K562 (cell line): ENCODE results near the gene ZW10. TPM values are rescaled to one million over a fixed set of nuclear protein-coding genes. Genes with fewer than 3 reads are reported as not detected.
A peak's percentile ranks its signal among the peaks of the same experiment; 100 is the strongest.

Experiments used
- ATAC-seq: fragments of 200-7000 bp; cut with Tn5 transposase; 3 replicates; pipeline ENCODE4 v1.9.1; 2020; ENCODE audit warnings: moderate library complexity
- BruUV-seq: library from RNA; stranded (reverse); fragments of 400-500 nt; replicated peaks from 2 replicates; lab custom pipeline; 2021; lab: Mats Ljungman, UMichigan
- CTCF ChIA-PET: fragments of 300-600 bp; formaldehyde crosslinking; extraction: SDS; loops from one replicate; lab custom pipeline; 2021; ENCODE audit warnings: low intra/inter-chr PET ratio; lab: Yijun Ruan, JAX
- POLR2A ChIA-PET: fragments of 300-600, 350-650 bp; sonication (Branson Sonifier 250); formaldehyde crosslinking; extraction: SDS; loops from one replicate; lab custom pipeline; 2021; ENCODE audit warnings: antibody characterized with exemption, inconsistent platforms; lab: Yijun Ruan, JAX
- DNase-seq, 4 experiments: peaks; one replicate each; pipeline versions ENCODE4 v3.0.0 to v3.0.0-alpha.2; 2011 to 2018; ENCODE audit warnings: low spot score in 3 of 4, mixed read lengths in 3 of 4; ENCODE audit errors: extremely low read depth in 1 of 4
- FAIRE-seq: peaks from 2 replicates; lab custom pipeline; 2011; peaks lifted over from hg19 to GRCh38; lab: Jason Lieb, UNC
- H2AFZ ChIP-seq: 2 replicates; pipeline ENCODE4 v1.6.0; 2011; ENCODE audit warnings: low read depth, low read length, control low read depth, inconsistent platforms
- H3K27ac ChIP-seq: fragments of 200-600 bp; 3 replicates; pipeline ENCODE4 v1.8.0; 2011; ENCODE audit warnings: low read depth, mild to moderate bottlenecking, control low read depth, inconsistent platforms, low read length, moderate library complexity, mixed read lengths; ENCODE audit errors: extremely low read depth
- H3K27me3 ChIP-seq, 2 experiments: fragments of 300-600 bp in 1 of 2; 2 replicates in 1 of 2; 3 replicates in 1 of 2; pipeline versions ENCODE4 v1.6.0 to v1.8.0; 2011; ENCODE audit warnings: inconsistent platforms in 2 of 2, low read length in 2 of 2, mild to moderate bottlenecking in 1 of 2, mixed read lengths in 1 of 2, moderate library complexity in 1 of 2; ENCODE audit not compliant: control insufficient read depth in 2 of 2, insufficient read depth in 2 of 2
- H3K36me3 ChIP-seq: fragments of 300-600 bp; 3 replicates; pipeline ENCODE4 v1.8.0; 2011; ENCODE audit warnings: mild to moderate bottlenecking, low read length, inconsistent platforms; ENCODE audit not compliant: control insufficient read depth, insufficient read depth
- H3K4me1 ChIP-seq, 2 experiments: fragments of 200-600 bp in 1 of 2; replicated peaks in 1 of 2; 2 replicates in 1 of 2; 3 replicates in 1 of 2; pipeline versions ENCODE4 v1.5.1 to v1.8.0; 2011; ENCODE audit warnings: inconsistent platforms in 2 of 2, low read length in 2 of 2, mild to moderate bottlenecking in 1 of 2, mixed read lengths in 1 of 2, moderate library complexity in 1 of 2; ENCODE audit not compliant: control insufficient read depth in 2 of 2, insufficient read depth in 2 of 2
- H3K4me2 ChIP-seq: 2 replicates; pipeline ENCODE4 v1.6.1; 2011; ENCODE audit warnings: low read length, control low read depth, inconsistent platforms, mixed read lengths; ENCODE audit not compliant: insufficient read depth
- H3K4me3 ChIP-seq: fragments of 200-600 bp; sonication (generic), shearing (Covaris generic); 2 replicates; pipeline ENCODE4 v1.5.1; 2016; ENCODE audit warnings: control low read depth, inconsistent platforms
- H3K79me2 ChIP-seq: fragments of 200-600 bp; 3 replicates; pipeline ENCODE4 v1.8.0; 2011; ENCODE audit warnings: low read length, inconsistent platforms; ENCODE audit not compliant: control insufficient read depth, insufficient read depth
- H3K9ac ChIP-seq, 2 experiments: 2 replicates each; pipeline versions ENCODE4 v1.6.0 to v1.6.1; 2011; ENCODE audit warnings: low read depth in 2 of 2, low read length in 2 of 2, control low read depth in 1 of 2, inconsistent platforms in 1 of 2, mild to moderate bottlenecking in 1 of 2, mixed read lengths in 1 of 2; ENCODE audit not compliant: insufficient read depth in 1 of 2
- H3K9me1 ChIP-seq: one replicate; pipeline ENCODE4 v1.6.0; 2011; ENCODE audit warnings: inconsistent platforms, mild to moderate bottlenecking, low read length, moderate library complexity; ENCODE audit not compliant: control insufficient read depth, insufficient read depth
- H3K9me3 ChIP-seq: replicated peaks from 2 replicates; pipeline ENCODE4 v1.5.1; 2011; ENCODE audit warnings: low read depth, low read length, inconsistent platforms; ENCODE audit not compliant: control insufficient read depth, insufficient read depth
- H4K20me1 ChIP-seq: replicated peaks from 2 replicates; pipeline ENCODE4 v1.6.1; 2011; ENCODE audit warnings: low read length, inconsistent platforms, mixed read lengths; ENCODE audit not compliant: control insufficient read depth, insufficient read depth
- POLR2H ChIP-seq: IDR thresholded peaks from 2 replicates; pipeline ENCODE4 v1.6.1; 2016; ENCODE audit warnings: missing genetic modification characterization, low read depth, mild to moderate bottlenecking, control low read depth, missing compliant biosample characterization, moderate library complexity
- RAD21 ChIP-seq, 2 experiments: fragments of 250-450 bp in 1 of 2; fragments of 450-650 bp in 1 of 2; sonication (Bioruptor Pico) in 1 of 2; formaldehyde crosslinking in 1 of 2; IDR thresholded peaks in 1 of 2; conservative IDR thresholded peaks in 1 of 2; 2 replicates each; pipeline versions ENCODE4 v1.4.0 to v1.8.0; 2020 to 2022; ENCODE audit warnings: mild to moderate bottlenecking in 2 of 2, moderate library complexity in 1 of 2
- WGBS: fragments of 100-300 bp; shearing (Covaris generic); methylation state at CpG from one replicate; pipeline ENCODE4 v1.1.6; 2016; ENCODE audit warnings: low coverage, mixed read lengths; ENCODE audit not compliant: insufficient coverage; ENCODE audit errors: missing lambda C conversion rate; 5-methylcytosine and 5-hydroxymethylcytosine counted together
- in situ Hi-C: fragments of 300-500 bp; cut with MboI; formaldehyde crosslinking; loops from 4 replicates; pipeline ENCODE4 v1.15.0; 2018; ENCODE audit warnings: inconsistent platforms, mixed read lengths
- intact Hi-C: fragments of 100-400 bp; cut with micrococcal nuclease; formaldehyde crosslinking; loops from 2 replicates; pipeline ENCODE4 v1.14.2; 2022
- polyA plus RNA-seq, 8 experiments: library from polyadenylated mRNA; depleted of rRNA in 4 of 8; stranded (reverse) in 5 of 8; unstranded in 3 of 8; fragments of >200 nt; fragmentation: Nextera tagmentation in 2 of 8; fragmentation: Illumina TruSeq in 1 of 8; extraction: Ambion mirVana in 2 of 8; extraction: Trizol in 1 of 8; gene quantifications; 2 replicates each; pipeline versions ENCODE4 v1.2.1 to v1.2.3, GENCODE V29; 2011 to 2014; ENCODE audit warnings: inconsistent platforms in 1 of 8, missing spikeins in 1 of 8
- total RNA-seq, 7 experiments: library from RNA; depleted of rRNA in 6 of 7; stranded (reverse); fragments of >200 nt in 6 of 7; fragmentation: Illumina TruSeq in 2 of 7; extraction: Trizol in 2 of 7; gene quantifications; 2 replicates each; pipeline versions ENCODE4 v1.2.1 to v1.2.3, GENCODE V29; 2011 to 2021; ENCODE audit warnings: low replicate concordance in 1 of 7
- TF ChIP-seq, protein P1 (sequence below), 3 experiments: IDR thresholded peaks in 2 of 3; conservative IDR thresholded peaks in 1 of 3; 2 replicates each; pipeline ENCODE4 v1.5.1; 2011 to 2012; ENCODE audit warnings: low read length in 3 of 3, mild to moderate bottlenecking in 3 of 3, control low read depth in 2 of 3, improper control_type of control experiment in 1 of 3, inconsistent platforms in 1 of 3, low read depth in 1 of 3, mixed read lengths in 1 of 3, moderate library complexity in 1 of 3; ENCODE audit not compliant: insufficient read depth in 2 of 3

ZW10 gene
- total and polyA plus RNA-seq, 9 of the 15 experiments (the other 6 are each of a cell fraction or from before 2014, with no cell fraction given) = 9.4 to 37.7 (median 25.0) TPM

DNA sequence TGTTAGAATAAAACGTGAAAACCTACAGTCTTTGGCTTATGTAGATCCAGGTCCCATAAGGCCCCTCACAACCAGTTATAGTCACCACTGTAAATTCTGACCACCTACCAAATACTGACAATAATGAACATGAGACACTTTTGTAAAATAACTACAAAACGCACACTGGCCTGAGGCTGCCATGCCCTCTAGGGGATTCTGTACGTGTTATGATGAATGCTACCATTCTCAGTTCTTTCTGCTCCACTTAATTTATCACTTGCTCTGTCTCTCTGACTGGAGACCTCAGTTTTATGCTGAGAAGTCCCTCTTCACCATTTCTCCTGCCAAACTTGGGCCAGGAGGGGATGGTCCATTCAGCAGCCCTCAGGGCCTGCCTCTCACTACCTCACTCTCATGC, 48.7 kb downstream of the ZW10 start:
- H2AFZ ChIP-seq = no peak overlapping the region
- POLR2A ChIA-PET = no interaction called here
- H4K20me1 ChIP-seq = no peaks in the 10 kb centered on the region
- intact Hi-C loops (loop anchor here (1.0 kb wide), 1 partner anchor 137 kb away; no protein-coding TSS in a partner anchor), in situ Hi-C loops (no loop called here)
- ATAC-seq (peak; percentile 54), DNase-seq (no peak), FAIRE-seq (no peak)
- CTCF ChIA-PET = interaction anchor here (2.2 kb wide), 1 partner anchor 419 kb away, joined by 7 read pairs; no protein-coding TSS in a partner anchor
- H3K27ac ChIP-seq = no peak overlapping the region
- no peaks in the 10 kb centered on the region for H3K9me1 ChIP-seq
- no peaks in the 10 kb centered on the region for H3K9me3 ChIP-seq
- H3K27me3 ChIP-seq = no peaks in the 10 kb centered on the region
- 42% methylated on average over 3 of the region's 3 CpGs for WGBS
- no TSS peak for BruUV-seq
- no peak overlapping the region for H3K4me3 ChIP-seq
- TF ChIP-seq, protein P1, sequence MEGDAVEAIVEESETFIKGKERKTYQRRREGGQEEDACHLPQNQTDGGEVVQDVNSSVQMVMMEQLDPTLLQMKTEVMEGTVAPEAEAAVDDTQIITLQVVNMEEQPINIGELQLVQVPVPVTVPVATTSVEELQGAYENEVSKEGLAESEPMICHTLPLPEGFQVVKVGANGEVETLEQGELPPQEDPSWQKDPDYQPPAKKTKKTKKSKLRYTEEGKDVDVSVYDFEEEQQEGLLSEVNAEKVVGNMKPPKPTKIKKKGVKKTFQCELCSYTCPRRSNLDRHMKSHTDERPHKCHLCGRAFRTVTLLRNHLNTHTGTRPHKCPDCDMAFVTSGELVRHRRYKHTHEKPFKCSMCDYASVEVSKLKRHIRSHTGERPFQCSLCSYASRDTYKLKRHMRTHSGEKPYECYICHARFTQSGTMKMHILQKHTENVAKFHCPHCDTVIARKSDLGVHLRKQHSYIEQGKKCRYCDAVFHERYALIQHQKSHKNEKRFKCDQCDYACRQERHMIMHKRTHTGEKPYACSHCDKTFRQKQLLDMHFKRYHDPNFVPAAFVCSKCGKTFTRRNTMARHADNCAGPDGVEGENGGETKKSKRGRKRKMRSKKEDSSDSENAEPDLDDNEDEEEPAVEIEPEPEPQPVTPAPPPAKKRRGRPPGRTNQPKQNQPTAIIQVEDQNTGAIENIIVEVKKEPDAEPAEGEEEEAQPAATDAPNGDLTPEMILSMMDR (IDR thresholded peaks at IDR 0.05 in 2 of 3, conservative IDR thresholded peaks at IDR 0.05 in 1 of 3; ENCODE audit: insufficient read depth in 2 of 3, low read depth in 1 of 3, low read length in 3 of 3) = 0 out of 6 replicates have a peak, but pooled peaks of 1 of the 3 experiments have one; percentile 24
- peak in 1 of 2 experiments; percentile 41; a peak in 2 of 4 replicates for TF ChIP-seq RAD21 (CRISPR knock-in tag; conservative IDR thresholded peaks at IDR 0.05 in 1 of 2, IDR thresholded peaks at IDR 0.05 in 1 of 2)
- TF ChIP-seq POLR2H = no peak
- no peak overlapping the region for H3K4me2 ChIP-seq
- H3K9ac ChIP-seq = no peak overlapping the region
- H3K4me1 ChIP-seq = peaks cover 7 to 19% of the 10 kb centered on the region in 2 experiments; a peak in 4 of 5 replicates
- no peaks in the 10 kb centered on the region for H3K79me2 ChIP-seq
- H3K36me3 ChIP-seq = no peaks in the 10 kb centered on the region; the same call in 2 of the 3 replicates
